ENCODE measurements around the gene PSMA2. TPM values are rescaled to one million over a fixed set of nuclear protein-coding genes. Genes with fewer than 3 reads are reported as not detected.
"Not testable (repeated sequence)": the region's sequence is repeated elsewhere in the genome, so short reads cannot be mapped to it uniquely, and the experiment has no call there.

The PSMA2 gene
- total RNA-seq, 1 donor from 2014 or later = 316 TPM

- peak overlapping the region; percentile 94 for H3K4me2 ChIP-seq
These were observed 45.0 kb downstream of the PSMA2 start for GRCh38 chr7:42886893-42887505.

GRCh38 chr7:42886129-42886528 is 45.8 kb downstream of the PSMA2 start:
- no peaks in the 10 kb centered on the region for H3K27me3 ChIP-seq
- H3K9ac ChIP-seq = no peak overlapping the region
- peaks cover 23% of the 10 kb centered on the region for H3K4me1 ChIP-seq
- no peak overlapping the region for H3K4me3 ChIP-seq
- no peak for DNase-seq (ENCODE audit: low spot score)
- no peaks in the 10 kb centered on the region for H4K20me1 ChIP-seq (ENCODE audit: low read depth)
- H3K9me3 Mint-ChIP-seq = peaks cover 5% of the 10 kb centered on the region
- peaks cover 5% of the 10 kb centered on the region for H3K36me3 Mint-ChIP-seq
- peaks cover 5% of the 10 kb centered on the region for H3K27me3 Mint-ChIP-seq (ENCODE audit: insufficient read depth, low read depth)
- H3K9me3 ChIP-seq (ENCODE audit: low read depth) = no peaks in the 10 kb centered on the region
- H3K27ac Mint-ChIP-seq = no peak overlapping the region
- no peak overlapping the region for H3K4me2 ChIP-seq
- H3K4me1 Mint-ChIP-seq = peaks cover 22% of the 10 kb centered on the region
- TF ChIP-seq CTCF (IDR thresholded peaks at IDR 0.05) (peak; percentile 49), EZH2phosphoT487 (IDR thresholded peaks at IDR 0.05) (no peak)
- H2AFZ ChIP-seq (replicated peaks) = no peak overlapping the region
- peaks cover 32% of the 10 kb centered on the region for H3F3A ChIP-seq (ENCODE audit: low read depth)
- no peak overlapping the region for H3K4me3 Mint-ChIP-seq
- H3K36me3 ChIP-seq = no peaks in the 10 kb centered on the region
- no peak overlapping the region for H3K27ac ChIP-seq
- H3K79me2 ChIP-seq (ENCODE audit: low read depth) = no peaks in the 10 kb centered on the region

More at GRCh38 chr7:42886893-42887505, 45.0 kb downstream of the PSMA2 start:
- peaks cover 22% of the 10 kb centered on the region for H3K4me1 Mint-ChIP-seq
- no peaks in the 10 kb centered on the region for H3K9me3 ChIP-seq (ENCODE audit: low read depth)
- H3K9me3 Mint-ChIP-seq = peaks cover 3% of the 10 kb centered on the region
- H3K4me3 Mint-ChIP-seq = peak overlapping the region; percentile 89
- peak overlapping the region; percentile 60 for H3K4me3 ChIP-seq
- peaks cover 3% of the 10 kb centered on the region for H3K36me3 Mint-ChIP-seq
- H3K27ac ChIP-seq = no peak overlapping the region
- no peak for TF ChIP-seq CTCF (IDR thresholded peaks at IDR 0.05)
- no peak for TF ChIP-seq EZH2 (IDR thresholded peaks at IDR 0.05)
- TF ChIP-seq EZH2phosphoT487 (IDR thresholded peaks at IDR 0.05) = no peak
- no peaks in the 10 kb centered on the region for H3K36me3 ChIP-seq
- no peak overlapping the region for H3K27ac Mint-ChIP-seq
- DNase-seq (ENCODE audit: low spot score) = no peak
- H3F3A ChIP-seq (ENCODE audit: low read depth) = peaks cover 32% of the 10 kb centered on the region
- no peak overlapping the region for H3K9ac ChIP-seq
- H3K27me3 Mint-ChIP-seq (ENCODE audit: insufficient read depth, low read depth) = peaks cover 5% of the 10 kb centered on the region
- H4K20me1 ChIP-seq (ENCODE audit: low read depth) = no peaks in the 10 kb centered on the region
- H3K27me3 ChIP-seq = no peaks in the 10 kb centered on the region
- peaks cover 23% of the 10 kb centered on the region for H3K4me1 ChIP-seq
- H3K79me2 ChIP-seq (ENCODE audit: low read depth) = no peaks in the 10 kb centered on the region
- H2AFZ ChIP-seq (replicated peaks) = no peak overlapping the region

DNA sequence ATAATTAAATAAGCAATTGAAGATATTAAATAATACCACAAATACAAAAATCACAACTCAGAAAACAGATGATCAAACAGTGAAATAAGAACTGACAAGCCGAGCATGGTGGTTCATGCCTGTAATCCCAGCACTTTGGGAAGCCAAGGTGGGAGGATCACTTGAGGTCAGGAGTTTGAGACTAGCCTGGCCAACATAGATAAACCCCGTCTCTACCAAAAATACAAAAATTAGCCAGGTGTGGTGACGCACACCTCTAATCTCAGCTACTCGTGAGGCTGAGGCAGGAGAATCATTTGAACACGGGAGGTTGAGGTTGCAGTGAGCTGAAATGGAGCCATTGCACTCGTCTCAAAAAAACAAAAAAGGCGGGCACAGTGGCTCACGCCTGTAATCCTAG is 46.8 kb downstream of the PSMA2 start:
- Histone ChIP-seq H3K4me1 (peaks cover 23% of the 10 kb centered on the region), H3F3A (ENCODE audit: low read depth) (peaks cover 32% of the 10 kb centered on the region)
- not testable (repeated sequence) for H3K27me3 ChIP-seq; H4K20me1 ChIP-seq (ENCODE audit: low read depth); H3K4me2 ChIP-seq; H3K4me3 ChIP-seq; H3K27ac ChIP-seq; H3K4me3 Mint-ChIP-seq; H3K79me2 ChIP-seq (ENCODE audit: low read depth); H3K36me3 ChIP-seq; H3K9ac ChIP-seq; H3K9me3 ChIP-seq (ENCODE audit: low read depth); H3K36me3 Mint-ChIP-seq; H2AFZ ChIP-seq (replicated peaks); H3K9me3 Mint-ChIP-seq; H3K27me3 Mint-ChIP-seq (ENCODE audit: insufficient read depth, low read depth); H3K27ac Mint-ChIP-seq; DNase-seq (ENCODE audit: low spot score)
- peaks cover 22% of the 10 kb centered on the region for H3K4me1 Mint-ChIP-seq

- Mint-ChIP-seq H3K4me3 (no peak overlapping the region), H3K27me3 (ENCODE audit: insufficient read depth, low read depth) (peaks cover 2% of the 10 kb centered on the region), H3K4me1 (peaks cover 19% of the 10 kb centered on the region), H3K36me3 (peaks cover 5% of the 10 kb centered on the region), H3K9me3 (peaks cover 5% of the 10 kb centered on the region), H3K27ac (no peak overlapping the region)
- no peaks in the 10 kb centered on the region for H3K79me2 ChIP-seq (ENCODE audit: low read depth)
- H2AFZ ChIP-seq (replicated peaks) = no peak overlapping the region
- H3K9ac ChIP-seq = no peak overlapping the region
- no peaks in the 10 kb centered on the region for H4K20me1 ChIP-seq (ENCODE audit: low read depth)
- H3K27me3 ChIP-seq = no peaks in the 10 kb centered on the region
- H3K4me3 ChIP-seq = no peak overlapping the region
- peaks cover 14% of the 10 kb centered on the region for H3K4me1 ChIP-seq
- DNase-seq (ENCODE audit: low spot score) = peak; percentile 28
- no peaks in the 10 kb centered on the region for H3K9me3 ChIP-seq (ENCODE audit: low read depth)
- no peaks in the 10 kb centered on the region for H3K36me3 ChIP-seq
- no peak overlapping the region for H3K4me2 ChIP-seq
- no peak overlapping the region for H3K27ac ChIP-seq
- TF ChIP-seq EZH2 (IDR thresholded peaks at IDR 0.05) (no peak), CTCF (IDR thresholded peaks at IDR 0.05) (no peak), EZH2phosphoT487 (IDR thresholded peaks at IDR 0.05) (no peak)
- peaks cover 24% of the 10 kb centered on the region for H3F3A ChIP-seq (ENCODE audit: low read depth)
These were observed 48.0 kb downstream of the PSMA2 start for GRCh38 chr7:42883950-42884349.

Data from neural progenitor cell (in vitro differentiated cells).